ENCODE data around the gene THADA.
"Not testable (repeated sequence)": the region's sequence is repeated elsewhere in the genome, so short reads cannot be mapped to it uniquely, and the experiment has no call there.

THADA gene

DNA sequence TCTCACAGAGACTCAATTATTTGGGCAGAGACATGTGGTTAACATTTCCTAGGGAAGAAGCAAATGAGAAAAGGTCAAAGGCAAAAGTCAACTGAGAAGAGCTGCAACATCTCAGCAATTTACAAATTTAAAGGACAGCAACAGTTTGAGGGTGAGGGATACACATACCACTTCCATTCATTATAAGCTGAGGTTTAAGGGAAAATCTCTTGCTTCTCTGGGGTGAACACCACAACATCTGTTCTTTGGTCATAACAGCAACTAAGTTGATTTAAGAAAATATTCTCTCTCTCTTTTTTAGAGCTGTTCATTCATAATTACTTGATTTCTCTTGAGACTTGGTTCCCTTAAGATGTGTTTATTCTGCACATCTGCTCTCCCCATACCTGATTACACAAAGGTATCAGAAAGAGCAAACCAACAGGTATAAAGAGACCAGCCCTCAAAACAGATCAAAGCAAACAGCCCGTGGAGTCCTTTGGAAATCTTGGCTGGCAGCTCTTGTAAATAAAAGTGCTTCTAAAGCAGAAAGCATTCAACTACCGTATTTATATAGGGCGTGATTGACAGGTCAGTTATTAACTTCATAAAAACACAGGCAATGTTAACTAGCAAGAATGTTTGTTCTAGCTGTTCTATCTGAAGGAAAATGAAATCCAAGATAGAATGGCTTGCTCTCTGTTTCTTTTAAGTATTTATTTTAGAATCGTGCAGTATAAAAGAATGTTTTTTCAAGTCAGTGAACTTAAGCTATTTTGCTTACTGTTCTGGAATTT, 132.8 kb downstream of the THADA start:
- DNase-seq, result no peak

DNA sequence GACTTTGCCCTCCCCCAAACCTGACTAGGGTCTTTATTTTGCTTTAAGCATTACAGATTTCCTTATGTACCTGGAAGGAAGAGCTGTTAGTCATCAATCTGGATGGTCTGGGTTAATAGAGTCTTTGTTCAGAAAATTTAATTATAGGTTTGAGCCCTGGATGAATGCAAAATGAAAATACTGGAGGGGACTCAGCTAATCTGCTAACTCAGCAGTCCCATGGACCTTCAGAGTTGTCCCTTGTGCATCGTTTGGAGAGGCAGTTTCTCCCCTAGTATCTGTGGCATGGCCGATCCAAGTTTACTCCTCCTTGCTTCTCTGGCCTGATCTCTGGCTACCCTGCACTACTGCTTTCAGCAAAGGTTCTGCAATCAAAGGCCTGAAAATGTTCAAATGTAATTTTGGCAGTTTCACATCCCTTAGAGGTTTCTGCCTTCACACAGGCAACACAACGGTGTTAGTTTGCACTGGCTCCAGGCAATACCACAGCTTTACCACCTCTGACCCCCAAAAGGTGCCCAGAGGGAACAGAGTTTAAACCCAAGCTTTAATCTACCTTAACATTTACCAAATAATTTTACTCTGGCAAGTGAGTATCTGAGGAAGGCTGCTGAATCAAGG, 134.3 kb downstream of the THADA start:
- DNase-seq, result no peak

DNA sequence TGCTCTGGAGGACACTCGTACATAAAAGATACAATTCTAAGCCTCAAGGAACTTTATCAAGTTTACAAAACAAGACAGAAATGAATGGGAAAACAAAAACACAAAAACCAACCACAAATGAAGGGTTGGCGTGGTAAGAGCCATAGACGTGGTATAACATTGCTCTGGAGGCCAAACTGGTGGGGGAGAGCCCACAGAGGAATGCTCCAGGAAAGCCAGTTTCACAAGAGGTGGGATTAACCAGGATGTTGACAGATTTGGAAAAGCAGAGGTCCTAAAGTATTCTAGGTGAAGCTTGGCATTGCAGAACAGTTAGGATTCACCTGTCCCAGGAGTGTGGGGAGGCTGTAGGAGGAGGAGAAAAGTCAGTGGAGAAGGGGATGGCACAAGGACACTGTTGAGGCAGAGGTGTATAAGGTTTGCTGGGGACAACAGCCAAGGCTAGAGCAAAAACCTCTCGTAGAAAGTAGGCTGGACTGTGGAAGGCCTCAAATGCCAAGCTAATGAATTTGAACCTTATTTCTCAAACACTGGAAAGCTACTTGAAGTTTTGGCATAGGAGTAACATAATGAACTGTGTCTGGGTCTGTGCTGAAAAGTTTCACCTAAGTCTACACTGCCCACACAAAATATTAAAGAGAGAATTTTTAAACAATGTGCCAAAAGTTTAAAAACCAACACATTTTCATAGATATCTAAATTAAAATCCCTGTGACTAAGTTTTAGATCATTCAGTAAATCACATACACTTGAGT, 135.1 kb downstream of the THADA start:
- no peak for DNase-seq

DNA sequence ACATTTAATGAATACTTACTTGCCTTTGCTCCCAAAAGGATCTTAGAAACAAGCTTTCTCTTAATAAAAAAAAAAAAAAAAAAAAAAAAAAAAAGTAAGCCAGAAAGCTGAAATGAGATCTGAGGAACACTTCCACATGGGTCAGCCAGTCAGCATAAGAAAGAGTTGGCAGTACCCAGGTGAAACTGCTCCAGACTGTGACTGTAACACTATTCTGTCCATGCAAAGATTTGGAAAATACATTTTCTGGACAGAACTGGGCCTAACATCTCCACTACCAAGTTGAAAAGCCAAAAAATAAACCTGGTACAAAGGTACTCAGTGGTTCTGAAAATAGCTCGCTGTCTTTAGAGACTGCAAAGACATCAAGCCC, 135.7 kb downstream of the THADA start:
- no peak for DNase-seq

DNA sequence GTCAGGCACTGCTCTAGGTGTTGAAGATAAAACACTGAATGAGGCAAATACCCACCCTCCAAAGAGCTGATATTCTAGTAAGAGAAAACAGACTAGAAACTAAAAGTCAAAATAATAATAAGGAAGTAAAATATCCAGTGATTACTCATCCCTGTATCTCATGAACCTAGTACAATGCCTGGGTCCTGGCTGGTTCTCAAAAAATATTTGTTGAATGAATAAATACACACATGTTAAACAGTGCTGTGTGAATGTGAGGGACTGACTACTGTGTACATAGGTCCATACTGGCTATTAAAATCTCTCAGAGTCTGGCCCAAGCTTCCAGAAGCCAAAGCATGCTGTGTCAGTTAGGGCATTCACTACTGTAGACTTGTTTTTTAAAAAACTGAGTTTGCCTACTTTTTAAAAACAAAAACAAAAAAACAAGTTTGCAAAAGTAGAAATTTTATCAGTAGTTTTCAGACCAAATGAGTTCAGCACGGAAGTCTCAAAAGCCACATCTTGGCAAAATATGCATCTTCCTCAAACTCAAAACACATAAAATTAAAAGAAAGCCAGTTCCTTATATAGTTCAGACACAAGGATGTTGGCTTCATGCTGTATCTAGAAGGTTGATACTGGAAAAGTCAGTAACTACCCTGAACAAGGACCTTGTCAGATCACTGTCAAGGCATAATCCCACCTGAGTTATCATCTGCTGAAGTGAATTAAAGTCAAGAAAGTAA, 136.2 kb downstream of the THADA start:
- no peak for DNase-seq

DNA sequence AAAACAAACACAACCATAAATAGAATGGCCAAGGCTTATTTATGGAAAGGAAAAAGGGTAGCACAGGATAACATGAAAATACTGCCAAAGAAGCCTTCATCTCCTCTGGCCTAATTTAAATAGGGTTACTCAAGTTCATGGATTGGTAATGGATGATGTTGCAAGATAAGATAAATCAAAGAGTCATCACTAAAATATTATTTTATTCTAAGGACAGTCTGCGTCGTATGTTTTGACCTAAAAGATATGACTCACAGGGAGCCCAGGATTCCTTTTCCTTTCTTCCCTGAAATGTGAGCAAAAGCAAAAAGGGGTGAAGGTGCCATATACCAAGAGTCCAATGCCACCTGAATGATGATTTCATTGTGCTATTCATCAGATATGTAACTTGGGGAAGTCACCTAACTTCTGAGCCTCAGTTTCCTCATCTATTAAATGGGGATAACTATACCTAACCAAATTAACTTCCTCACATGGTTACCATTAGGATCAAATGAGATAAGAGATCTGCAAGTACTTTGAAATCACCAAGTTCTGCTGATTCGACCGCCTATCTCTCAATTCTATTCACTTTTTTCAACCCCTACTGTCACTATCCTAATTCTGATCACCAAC, 137.7 kb downstream of the THADA start:
- no peak for DNase-seq

DNA sequence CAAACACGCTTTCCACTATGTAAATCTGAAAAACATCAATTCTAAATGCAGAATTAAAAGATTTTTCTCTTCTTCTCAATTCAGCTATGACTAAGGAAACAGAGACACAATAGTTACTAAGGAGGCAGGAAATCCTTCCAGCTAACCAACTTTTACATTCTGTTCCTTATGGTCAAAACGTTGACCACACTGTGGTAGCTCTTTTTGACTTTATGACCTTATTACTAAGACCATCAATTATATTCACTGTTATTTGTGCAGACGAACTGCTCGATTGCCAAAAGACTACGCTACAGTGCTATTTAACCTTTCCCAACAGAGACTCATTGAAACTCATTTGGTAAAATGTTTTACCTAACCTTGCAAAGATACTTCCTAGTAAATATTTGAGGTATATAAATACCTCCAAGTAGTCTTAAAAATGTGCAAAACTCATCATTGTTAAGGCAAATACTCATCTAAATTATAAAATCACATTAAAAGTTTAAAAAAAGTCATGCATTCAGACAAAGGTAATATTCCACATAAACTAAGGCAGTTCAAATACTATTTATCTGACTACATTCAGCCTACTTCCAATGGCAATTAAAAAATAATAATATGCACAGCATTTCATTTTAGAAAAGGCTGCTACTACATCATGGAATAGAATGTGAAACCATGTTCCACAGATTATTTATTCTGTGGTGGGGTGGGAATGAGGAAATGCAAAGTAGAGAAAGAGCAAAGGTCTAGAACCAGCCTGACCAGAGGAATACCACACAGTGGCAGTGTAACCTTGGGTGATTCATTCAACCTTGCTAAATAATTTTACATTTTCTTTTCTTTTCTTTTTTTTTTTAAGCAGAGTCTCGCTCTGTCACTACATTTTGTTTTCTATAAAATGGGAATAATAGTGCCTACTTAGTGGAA, 139.9 kb downstream of the THADA start:
- DNase-seq, result no peak

DNA sequence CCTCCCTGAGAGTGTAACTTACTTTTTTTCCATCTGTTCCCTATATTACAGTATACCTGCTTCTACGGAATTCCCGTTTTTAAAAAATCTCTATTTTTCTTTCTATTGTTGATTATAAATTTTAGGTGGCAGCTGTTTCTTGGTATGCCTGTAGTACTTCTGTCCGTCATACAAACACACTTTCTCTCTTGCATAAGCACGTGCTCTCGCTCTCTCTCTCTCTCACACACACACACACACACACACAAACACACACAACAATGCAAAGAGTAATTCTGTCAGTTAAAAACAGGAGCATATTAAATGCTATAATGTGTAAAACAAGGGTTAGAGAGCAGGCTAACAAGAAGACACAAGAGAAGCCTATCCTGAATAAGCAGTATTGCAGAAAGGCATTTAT, 140.5 kb downstream of the THADA start:
- DNase-seq, result no peak

DNA sequence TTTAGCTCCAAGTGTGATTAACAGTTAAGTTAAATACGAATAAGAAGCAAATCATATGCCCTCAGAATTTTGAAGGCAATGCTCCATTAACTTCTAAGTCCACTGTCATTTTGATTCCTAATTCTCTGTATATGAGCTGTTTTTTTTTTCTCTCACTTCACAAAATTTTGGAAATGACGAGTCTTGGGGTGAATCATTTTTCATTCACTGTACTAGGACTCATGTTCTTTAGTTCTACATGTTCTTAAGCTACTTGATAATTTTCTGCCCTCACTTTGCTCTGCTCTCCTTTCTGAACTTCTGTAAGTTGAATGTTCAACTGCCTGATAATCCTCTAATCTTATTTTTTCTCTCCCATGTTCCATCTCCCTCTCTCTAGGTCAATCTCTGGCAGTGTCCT, 141.0 kb downstream of the THADA start:
- no peak for DNase-seq

DNA sequence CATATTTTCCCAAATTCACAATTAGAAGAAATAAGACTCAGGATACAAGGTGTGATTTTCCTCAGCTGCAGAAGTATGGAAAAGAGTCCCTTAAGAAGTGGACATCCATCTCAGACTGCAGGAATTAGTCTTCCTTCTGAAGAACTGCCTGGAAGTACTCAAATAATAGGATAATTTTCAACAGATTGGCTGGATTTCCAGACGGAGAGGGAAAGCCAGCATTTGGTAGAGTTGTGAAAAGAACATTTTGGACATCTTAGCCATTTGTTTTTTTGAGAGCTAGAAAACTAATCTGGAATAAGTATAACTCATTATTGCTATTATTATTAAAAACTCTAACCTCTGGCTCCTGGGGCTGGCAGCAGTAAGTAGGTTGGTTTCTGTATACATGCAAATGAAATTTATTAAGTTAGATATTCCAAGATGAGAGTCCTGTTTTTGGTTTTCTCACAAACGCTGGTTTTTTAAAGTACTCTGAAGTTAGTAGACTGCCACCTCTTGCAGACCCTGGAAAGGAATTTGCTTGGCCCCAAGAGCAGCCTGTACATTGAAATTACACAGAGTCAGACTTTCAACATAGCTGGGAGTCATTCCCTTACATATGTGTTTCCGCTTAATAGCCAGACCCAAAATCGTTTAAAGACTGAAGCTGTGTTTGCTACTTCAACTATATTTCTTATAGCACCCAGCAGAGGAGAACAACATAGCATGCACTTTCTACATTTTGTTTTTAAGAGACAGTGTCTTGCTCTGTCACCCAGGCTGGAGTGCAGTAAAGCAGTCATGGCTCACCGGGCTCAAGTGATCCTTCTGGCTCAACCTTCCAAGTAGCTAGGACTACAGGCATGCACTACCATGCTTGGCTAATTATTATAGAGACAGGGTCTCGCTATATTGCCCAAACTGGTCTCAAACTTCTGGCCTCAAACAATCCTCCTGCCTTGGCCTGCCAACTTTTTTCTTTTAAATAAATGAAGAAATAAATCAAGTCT, 142.4 kb downstream of the THADA start:
- no peak for DNase-seq

DNA sequence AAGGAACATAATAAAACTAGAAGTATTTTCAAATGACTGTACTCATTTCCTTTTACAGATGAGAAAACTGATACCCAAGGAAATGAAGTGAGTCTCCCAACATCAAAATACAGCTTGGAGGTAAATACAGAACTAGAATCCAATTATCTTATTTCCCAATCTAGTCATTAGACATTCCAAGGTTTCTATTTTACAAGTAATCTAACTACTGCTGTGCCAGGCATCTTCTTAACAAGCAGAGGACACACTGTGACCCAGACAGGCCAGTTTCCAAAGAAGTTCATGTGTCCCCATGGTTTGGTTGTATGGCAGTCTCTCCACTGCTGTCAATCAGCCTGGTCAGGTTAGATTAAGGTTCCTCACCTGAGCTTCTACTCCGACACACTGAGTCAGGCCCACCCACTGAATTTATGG, 143.5 kb downstream of the THADA start:
- no peak for DNase-seq

DNA sequence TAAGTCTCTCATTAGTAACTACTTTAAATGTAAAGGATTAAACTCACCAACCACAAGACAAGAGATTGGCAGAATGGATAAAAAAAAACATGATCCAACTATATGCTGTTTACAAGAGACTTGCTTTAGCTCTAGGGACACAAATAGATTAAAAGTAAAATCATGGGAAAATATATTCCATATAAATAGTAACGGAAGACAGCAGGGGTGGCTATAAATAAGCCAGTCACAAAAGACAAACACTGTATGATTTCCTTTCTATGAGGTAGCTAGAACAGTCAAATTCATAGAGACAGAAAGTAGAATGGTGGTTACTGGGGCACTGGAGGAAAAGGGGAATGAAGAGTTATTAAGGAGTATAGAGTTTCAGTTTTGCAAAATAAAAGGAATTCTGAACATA, 145.2 kb downstream of the THADA start:
- no peak for DNase-seq

DNA sequence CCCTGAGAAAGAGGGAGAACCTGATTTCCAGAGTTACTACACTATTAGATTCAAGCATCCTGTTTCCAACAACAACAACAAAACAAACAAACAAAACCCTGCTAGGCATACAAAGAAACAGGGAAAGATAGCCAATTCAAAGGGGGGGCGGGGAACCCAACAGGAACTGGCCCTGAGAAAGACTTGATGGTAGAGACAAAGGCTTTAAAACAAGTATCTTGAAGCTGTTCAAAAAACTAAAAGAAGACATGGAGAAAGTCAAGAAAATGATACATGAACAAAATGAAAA, 147.1 kb downstream of the THADA start:
- no peak for DNase-seq

DNA sequence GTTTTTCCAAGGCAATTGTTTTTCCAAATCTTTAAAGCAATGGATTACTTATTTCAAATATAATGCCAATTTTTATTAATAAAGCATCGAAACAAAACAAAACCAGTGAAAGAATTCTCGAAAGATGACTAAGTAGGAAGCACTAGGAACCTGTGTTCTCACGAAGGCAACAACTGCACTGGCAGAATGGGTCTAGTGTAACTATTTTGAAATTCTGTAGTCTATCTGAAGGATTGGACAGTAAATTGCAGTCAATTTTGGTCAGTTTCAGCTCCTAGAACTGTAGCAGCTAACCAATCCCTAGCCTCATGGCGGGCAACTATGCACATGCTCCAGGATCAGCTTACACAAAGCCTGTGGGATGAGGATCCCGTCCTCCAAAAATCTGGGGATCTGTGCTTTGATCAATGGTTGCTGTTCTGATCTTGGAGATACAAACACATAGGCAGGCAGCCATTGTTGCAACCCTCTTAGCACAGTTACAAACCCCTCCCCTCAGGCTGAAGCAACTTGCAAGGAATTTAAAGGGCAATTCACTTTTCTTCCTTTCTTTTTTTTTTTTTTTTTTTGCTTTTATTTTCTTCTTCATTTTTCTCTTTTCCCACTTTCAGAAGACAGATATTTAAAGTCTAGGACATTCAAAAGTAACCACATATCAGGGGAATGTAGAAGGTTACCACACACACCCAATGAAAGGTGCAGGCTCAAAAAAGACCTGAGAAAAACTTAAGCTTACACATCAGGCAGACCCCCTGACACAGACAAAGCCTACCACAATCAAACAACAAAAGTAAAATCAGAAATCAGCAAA, 147.6 kb downstream of the THADA start:
- DNase-seq, result no peak

DNA sequence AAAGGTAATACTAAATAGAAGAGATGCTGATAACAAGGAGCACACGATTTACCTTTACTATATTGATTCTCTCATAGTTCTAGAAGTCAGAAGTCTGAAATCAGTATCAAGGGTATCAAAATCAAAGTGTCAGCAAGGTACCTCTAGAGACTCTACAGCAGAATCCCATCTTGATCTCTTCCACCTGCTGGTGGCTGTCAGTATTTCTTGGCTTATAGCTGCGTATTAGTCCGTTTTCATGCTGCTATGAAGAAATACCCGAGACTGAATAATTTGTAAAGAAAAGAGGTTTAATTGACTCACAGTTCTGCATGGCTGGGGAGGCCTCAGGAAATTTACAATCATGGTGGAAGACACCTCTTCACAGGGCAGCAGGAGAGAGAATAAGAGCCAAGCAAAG, 149.1 kb downstream of the THADA start:
- not testable (repeated sequence) for DNase-seq

DNA sequence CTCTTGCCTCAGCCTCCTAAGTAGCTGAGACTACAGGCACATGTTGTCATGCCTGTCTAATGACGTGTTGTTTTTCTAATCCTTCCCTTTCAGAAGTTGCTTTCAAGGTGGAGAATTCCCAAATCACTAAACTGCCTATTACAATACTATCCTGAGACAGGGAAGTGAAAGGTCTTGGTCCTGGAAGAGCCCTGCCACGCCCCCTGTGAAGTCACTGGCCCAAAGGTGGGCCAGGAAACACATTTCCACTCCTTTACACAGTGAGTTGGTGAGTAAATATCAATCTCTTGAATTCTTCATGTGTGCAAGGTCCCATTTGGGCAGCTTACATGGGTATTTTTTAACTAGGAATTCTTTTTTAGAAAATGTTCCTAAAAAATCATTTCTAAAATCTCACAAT, 150.1 kb downstream of the THADA start:
- DNase-seq, result no peak

DNA sequence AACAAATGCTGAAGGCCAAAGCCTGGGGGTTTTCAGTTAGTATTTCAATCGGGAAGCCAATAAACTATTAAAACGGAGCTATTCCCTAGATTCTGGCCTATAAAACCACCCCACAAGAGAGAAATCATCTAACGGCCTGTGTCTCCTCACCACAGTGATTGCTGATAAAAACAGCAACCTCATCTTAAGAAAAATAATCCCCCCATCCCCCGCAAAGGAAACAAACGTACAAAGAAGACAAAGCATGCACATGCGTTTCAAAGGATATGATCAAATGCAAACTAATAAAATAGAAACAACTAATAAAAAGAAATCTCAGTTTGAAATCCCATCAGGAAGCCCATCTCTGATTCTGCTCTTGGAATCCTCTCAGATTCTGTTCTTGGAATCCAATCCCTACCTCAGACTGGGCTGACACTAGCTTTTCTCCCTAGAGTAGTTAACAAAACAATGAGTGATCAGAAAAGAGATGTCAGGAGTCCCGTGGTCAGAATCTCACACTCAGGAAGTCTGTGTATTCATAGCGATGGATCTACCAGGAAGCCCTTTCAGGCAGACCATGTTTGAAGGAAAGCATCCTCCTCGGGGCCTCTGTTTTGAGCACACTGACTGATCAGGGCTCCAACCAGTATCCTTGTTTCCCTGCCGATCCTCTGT, 150.7 kb downstream of the THADA start:
- no peak for DNase-seq

DNA sequence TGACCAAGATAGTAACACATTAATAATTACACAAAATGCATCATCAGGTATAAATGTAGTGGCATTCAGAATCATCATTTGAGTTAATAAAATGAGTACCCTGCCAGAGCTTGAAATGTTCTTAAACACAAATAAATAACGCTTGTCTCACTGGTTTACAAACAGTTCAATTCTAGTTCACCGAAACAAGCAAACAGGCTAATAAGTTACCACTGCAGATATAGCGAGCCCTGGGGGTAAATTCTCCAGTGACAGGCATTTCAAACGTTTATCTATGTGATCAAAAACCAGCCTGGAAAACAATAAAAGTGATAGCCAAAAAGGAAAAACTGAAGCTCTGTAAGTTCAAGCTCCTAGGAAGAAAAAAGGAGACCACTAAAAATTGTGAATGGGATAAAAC, 152.6 kb downstream of the THADA start:
- DNase-seq, result no peak

DNA sequence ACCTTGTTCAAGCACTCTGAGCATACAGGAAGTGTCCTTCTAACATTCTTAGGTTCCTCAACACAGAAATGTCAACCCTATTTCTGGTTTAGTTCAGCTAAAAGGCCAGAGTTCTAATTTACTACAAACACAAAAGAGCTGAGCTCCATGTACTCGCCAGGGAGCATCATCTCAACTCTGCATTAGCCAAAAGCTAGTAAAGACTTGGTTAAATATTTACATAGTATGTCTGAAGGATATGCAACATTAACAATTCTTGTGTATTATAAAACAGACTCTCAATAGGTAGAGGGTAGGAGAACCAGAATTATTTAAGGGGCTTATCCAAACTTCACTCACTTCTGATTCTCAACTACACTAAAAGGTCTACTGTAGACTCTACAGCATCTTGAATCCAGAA, 154.6 kb downstream of the THADA start:
- DNase-seq, result no peak
